Vagina (tissue), 2 donors: ENCODE results near the gene KRT38. TPM values are rescaled to one million over a fixed set of nuclear protein-coding genes. Genes with fewer than 3 reads are reported as not detected.
"Not testable (repeated sequence)": the region's sequence is repeated elsewhere in the genome, so short reads cannot be mapped to it uniquely, and the experiment has no call there.

ENCODE experiments used
- DNase-seq, 2 donors: peaks; one replicate each; pipeline ENCODE4 v3.0.0-alpha.2; 2017; ENCODE audit errors: extremely low spot score in 2 of 2
- H3K27ac ChIP-seq: fragments of 200-600 bp; sonication (generic); one replicate; pipeline ENCODE4 v1.5.1; 2019
- H3K27me3 ChIP-seq: fragments of 200-600 bp; sonication (generic); one replicate; pipeline ENCODE4 v1.5.1; 2019
- H3K36me3 ChIP-seq, 2 donors: fragments of 200-600 bp; sonication (generic); one replicate each; pipeline ENCODE4 v1.5.1; 2017 to 2019
- H3K4me1 ChIP-seq: fragments of 200-600 bp; sonication (generic); one replicate; pipeline ENCODE4 v1.5.1; 2019
- H3K4me3 ChIP-seq, 2 donors: fragments of 200-600 bp; sonication (generic); 1 replicate in 1 of 2; 2 replicates in 1 of 2; pipeline ENCODE4 v1.5.1; 2016 to 2019
- H3K9me3 ChIP-seq: fragments of 200-600 bp; sonication (generic); one replicate; pipeline ENCODE4 v1.5.1; 2019
- POLR2A ChIP-seq, 2 donors: fragments of 450-650 bp; IDR thresholded peaks; one replicate each; pipeline ENCODE4 v1.6.1; 2017; ENCODE audit warnings: antibody characterized with exemption in 2 of 2, mild to moderate bottlenecking in 2 of 2, moderate library complexity in 2 of 2
- POLR2AphosphoS5 ChIP-seq, 2 donors: sonication (generic); formaldehyde crosslinking; IDR thresholded peaks; one replicate each; pipeline ENCODE4 v1.9.0; 2017; ENCODE audit warnings: antibody characterized with exemption in 2 of 2, mild to moderate bottlenecking in 2 of 2, low read depth in 1 of 2; ENCODE audit not compliant: insufficient read depth in 1 of 2
- intact Hi-C: fragments of 100-400 bp; cut with DNase I; formaldehyde crosslinking; loops from one replicate; pipeline ENCODE4 v1.15.1; 2023
- total RNA-seq: library from RNA; depleted of rRNA; stranded (reverse); fragments of >200 nt; gene quantifications from one replicate; pipeline ENCODE4 v1.2.3, GENCODE V29; 2016
- TF ChIP-seq, protein P1 (sequence below), 3 experiments: fragments of 450-650 bp in 2 of 3; fragments of 200-600 bp in 1 of 3; sonication (generic) in 1 of 3; IDR thresholded peaks; one replicate each; pipeline ENCODE4 v1.5.1; 2017 to 2019; ENCODE audit warnings: antibody characterized with exemption in 3 of 3, mild to moderate bottlenecking in 2 of 3, moderate library complexity in 2 of 3

KRT38 gene
- total RNA-seq, 1 donor from 2014 or later, result not detected

DNA sequence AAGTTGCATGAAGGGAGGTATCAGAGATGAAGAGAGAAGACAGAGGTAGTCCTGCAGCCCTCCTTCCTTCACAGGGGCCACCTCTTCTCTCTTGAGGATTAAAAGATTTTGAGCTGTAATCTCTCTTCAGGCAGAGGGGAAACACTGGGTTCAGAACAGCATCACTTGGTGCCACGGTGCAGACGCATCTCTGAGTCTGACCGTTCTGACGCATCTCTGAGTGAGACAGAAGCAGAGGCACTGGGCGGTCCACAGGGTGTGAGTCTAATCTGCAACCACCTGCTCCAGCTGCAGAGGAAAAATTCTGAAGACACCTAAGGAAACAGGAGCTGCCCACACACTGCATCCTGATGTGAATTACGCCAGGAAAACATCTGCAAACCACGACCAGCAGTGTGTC, 11.1 kb downstream of the KRT38 start:
- Histone ChIP-seq H3K27ac (no peak overlapping the region), H3K4me1 (peaks cover 9% of the 10 kb centered on the region), H3K36me3 (no peaks in the 10 kb centered on the region), H3K27me3 (no peaks in the 10 kb centered on the region), H3K4me3 (no peak overlapping the region), H3K9me3 (no peaks in the 10 kb centered on the region)
- intact Hi-C loops, result no loop called here
- TF ChIP-seq POLR2A (IDR thresholded peaks at IDR 0.05) (no peak), POLR2AphosphoS5 (IDR thresholded peaks at IDR 0.05; ENCODE audit: insufficient read depth in 1 of 2, low read depth in 1 of 2) (no peak)
- TF ChIP-seq, protein P1, sequence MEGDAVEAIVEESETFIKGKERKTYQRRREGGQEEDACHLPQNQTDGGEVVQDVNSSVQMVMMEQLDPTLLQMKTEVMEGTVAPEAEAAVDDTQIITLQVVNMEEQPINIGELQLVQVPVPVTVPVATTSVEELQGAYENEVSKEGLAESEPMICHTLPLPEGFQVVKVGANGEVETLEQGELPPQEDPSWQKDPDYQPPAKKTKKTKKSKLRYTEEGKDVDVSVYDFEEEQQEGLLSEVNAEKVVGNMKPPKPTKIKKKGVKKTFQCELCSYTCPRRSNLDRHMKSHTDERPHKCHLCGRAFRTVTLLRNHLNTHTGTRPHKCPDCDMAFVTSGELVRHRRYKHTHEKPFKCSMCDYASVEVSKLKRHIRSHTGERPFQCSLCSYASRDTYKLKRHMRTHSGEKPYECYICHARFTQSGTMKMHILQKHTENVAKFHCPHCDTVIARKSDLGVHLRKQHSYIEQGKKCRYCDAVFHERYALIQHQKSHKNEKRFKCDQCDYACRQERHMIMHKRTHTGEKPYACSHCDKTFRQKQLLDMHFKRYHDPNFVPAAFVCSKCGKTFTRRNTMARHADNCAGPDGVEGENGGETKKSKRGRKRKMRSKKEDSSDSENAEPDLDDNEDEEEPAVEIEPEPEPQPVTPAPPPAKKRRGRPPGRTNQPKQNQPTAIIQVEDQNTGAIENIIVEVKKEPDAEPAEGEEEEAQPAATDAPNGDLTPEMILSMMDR (IDR thresholded peaks at IDR 0.05), result no peak
- no peak for DNase-seq

DNA sequence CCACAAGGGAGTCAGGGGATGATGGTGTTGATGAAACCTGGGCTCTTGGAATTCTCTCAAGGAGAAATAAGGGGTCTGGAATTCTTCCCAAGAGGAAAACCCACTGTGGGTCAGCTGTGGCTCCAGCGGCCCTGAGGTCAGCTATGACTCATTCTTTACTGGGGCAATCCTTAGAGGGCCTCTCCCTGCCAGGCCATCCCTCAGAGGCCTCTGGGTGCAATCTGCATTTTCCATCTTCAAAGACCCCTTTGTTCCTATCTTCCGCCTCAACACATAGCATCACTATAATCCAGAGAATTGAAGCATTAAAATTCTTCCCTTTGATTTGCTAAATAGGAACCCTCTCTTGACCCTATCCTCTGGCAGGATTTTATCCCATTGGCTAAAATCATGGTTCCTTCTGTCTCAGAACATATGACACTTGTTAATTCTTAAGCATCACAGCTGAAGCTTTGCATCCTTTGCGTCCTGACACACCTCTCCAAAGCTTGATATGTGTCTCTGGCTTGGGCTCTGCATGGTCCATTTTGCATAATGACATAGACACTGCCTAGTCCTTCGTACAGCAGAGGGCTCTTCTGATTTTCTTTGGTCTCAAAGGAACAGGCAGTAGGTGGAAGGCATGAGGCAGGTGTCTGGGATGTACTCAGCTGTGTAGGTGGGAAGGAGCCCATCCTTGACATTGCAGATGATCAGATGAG, 12.0 kb downstream of the KRT38 start:
- H3K4me1 ChIP-seq, result peaks cover 2% of the 10 kb centered on the region
- intact Hi-C loops, result no loop called here
- DNase-seq, result no peak
- TF ChIP-seq POLR2AphosphoS5 (IDR thresholded peaks at IDR 0.05; ENCODE audit: insufficient read depth in 1 of 2, low read depth in 1 of 2) (no peak), POLR2A (IDR thresholded peaks at IDR 0.05) (no peak)
- TF ChIP-seq, protein P1 (IDR thresholded peaks at IDR 0.05), result no peak
- H3K27ac ChIP-seq, result no peak overlapping the region
- no peaks in the 10 kb centered on the region for H3K36me3 ChIP-seq
- H3K27me3 ChIP-seq, result no peaks in the 10 kb centered on the region
- no peak overlapping the region for H3K4me3 ChIP-seq
- no peaks in the 10 kb centered on the region for H3K9me3 ChIP-seq

DNA sequence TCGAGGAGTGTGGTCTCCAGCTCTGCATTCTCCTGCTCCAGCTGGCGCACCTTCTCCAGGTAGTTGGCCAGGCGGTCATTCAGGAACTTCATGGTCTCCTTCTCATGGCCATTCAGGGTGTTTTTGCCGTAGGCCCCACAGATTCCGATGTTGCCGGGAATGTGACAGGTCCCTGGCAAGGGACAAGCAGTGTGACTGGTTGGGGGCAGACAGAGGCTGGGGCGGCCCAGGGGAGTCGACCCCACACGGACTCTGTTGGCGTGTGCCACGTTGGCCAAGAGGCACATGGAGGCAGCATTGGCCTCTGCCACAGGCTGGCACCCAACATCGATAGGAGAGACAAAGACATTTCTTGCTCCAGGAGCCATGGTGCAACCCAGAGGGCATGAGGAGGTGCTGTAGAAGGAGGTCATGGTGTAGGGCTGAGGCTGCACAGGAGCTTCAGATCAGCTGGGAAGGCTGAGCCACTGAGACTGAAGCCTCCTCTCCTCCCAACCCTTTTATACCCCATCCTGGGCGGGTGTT, 16.6 kb downstream of the KRT38 start, which contains the start of gene KRT37:
Gene KRT37, minus strand, starts transcription at position 475 of the 525 bp plus-strand sequence. Its CDS starts 62 bp downstream, at position 413.
- no peak within 1 kb of the TSS for H3K27ac ChIP-seq
- TF ChIP-seq POLR2AphosphoS5 (IDR thresholded peaks at IDR 0.05; ENCODE audit: insufficient read depth in 1 of 2, low read depth in 1 of 2) (no peak), POLR2A (IDR thresholded peaks at IDR 0.05) (no peak)
- TF ChIP-seq, protein P1 (IDR thresholded peaks at IDR 0.05), result no peak
- H3K9me3 ChIP-seq, result no peaks in the 10 kb centered on the region
- H3K4me3 ChIP-seq, result no peak within 1 kb of the TSS
- intact Hi-C loops, result no loop called here
- H3K36me3 ChIP-seq, result no peaks in the 10 kb centered on the region
- no peak for DNase-seq
- no peaks in the 10 kb centered on the region for H3K27me3 ChIP-seq
- peaks cover 33% of the 10 kb centered on the region for H3K4me1 ChIP-seq

DNA sequence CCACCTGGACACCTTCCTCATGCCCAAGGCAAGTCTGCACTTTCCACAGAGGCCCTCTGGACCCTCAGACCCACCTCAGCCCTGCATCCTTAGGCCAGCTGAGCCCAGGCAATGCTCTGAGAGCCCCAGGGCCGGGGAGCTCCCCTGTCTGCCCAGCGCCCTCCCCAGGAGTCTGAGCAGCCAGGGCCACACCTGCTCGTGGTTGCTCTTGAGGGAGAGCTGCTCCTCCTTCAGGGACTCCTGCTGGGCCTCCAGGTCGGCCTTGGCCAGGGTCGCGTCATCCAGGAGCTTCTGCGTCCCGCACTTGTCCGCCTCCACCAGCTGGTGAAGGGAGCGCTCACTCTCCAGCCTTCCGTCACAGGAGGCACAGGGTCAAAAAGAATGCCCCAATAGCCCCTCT, 18.2 kb downstream of the KRT38 start:
- intact Hi-C loops, H3K9me3 ChIP-seq: not testable (repeated sequence)

DNA sequence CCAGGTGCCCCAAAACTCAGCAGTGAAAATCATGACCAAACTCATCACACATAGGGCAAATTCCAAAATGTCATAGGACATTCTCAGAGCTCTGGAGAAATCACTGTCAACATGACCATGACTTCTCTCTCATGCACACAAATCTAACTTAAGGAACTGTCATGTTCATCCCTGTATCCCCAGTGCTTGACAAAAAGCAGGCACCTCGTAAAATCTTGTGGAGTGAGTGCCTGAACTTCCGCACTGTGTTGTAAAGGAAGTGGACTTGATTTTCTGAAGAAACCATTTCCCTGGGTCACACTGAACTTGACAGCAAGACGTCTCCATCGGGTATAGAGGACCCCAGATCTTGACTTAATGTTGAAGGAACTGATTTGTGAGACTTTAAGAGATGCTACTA, 19.2 kb downstream of the KRT38 start:
- TF ChIP-seq, protein P1 (IDR thresholded peaks at IDR 0.05), result no peak
- no peak for TF ChIP-seq POLR2A (IDR thresholded peaks at IDR 0.05)
- no peak for TF ChIP-seq POLR2AphosphoS5 (IDR thresholded peaks at IDR 0.05; ENCODE audit: insufficient read depth in 1 of 2, low read depth in 1 of 2)
- H3K36me3 ChIP-seq, result no peaks in the 10 kb centered on the region
- peak overlapping the region; percentile 62 for H3K27ac ChIP-seq
- no peaks in the 10 kb centered on the region for H3K27me3 ChIP-seq
- peaks cover 58% of the 10 kb centered on the region for H3K4me1 ChIP-seq
- no peak overlapping the region for H3K4me3 ChIP-seq
- no peak for DNase-seq
- H3K9me3 ChIP-seq, result no peaks in the 10 kb centered on the region
- intact Hi-C loops, result no loop called here

More for the DNA sequence above, 18.2 kb downstream of the KRT38 start:
- not testable (repeated sequence) for H3K36me3 ChIP-seq, H3K4me3 ChIP-seq, H3K27me3 ChIP-seq, H3K27ac ChIP-seq, DNase-seq
- peaks cover 49% of the 10 kb centered on the region for H3K4me1 ChIP-seq
